WTC11 (cell line): Measurements from ENCODE around the gene FGB. TPM values are rescaled to one million over a fixed set of nuclear protein-coding genes. Genes with fewer than 3 reads are reported as not detected.

ENCODE experiments used
- IRF1 ChIP-seq: sonication (generic); formaldehyde crosslinking; IDR thresholded peaks from 2 replicates; pipeline ENCODE4 v1.8.0; 2023; ENCODE audit warnings: missing genetic modification reagents
- IRF2 ChIP-seq: sonication (generic); formaldehyde crosslinking; IDR thresholded peaks from 2 replicates; pipeline ENCODE4 v1.8.0; 2022; ENCODE audit warnings: low read depth, missing genetic modification reagents, borderline replicate concordance
- JAZF1 ChIP-seq: fragments of 250-450 bp; sonication (Bioruptor Pico); IDR thresholded peaks from 2 replicates; pipeline ENCODE4 v1.9.0; 2021; ENCODE audit warnings: moderate library complexity, mild to moderate bottlenecking, inconsistent platforms
- JUN ChIP-seq: sonication (generic); formaldehyde crosslinking; IDR thresholded peaks from 2 replicates; pipeline ENCODE4 v1.8.0; 2023; ENCODE audit warnings: mild to moderate bottlenecking, missing genetic modification reagents
- MAX ChIP-seq: sonication (generic); formaldehyde crosslinking; IDR thresholded peaks from 2 replicates; pipeline ENCODE4 v1.8.0; 2022; ENCODE audit warnings: mild to moderate bottlenecking, missing genetic modification reagents
- NR1H2 ChIP-seq: sonication (generic); formaldehyde crosslinking; IDR thresholded peaks from 2 replicates; pipeline ENCODE4 v1.9.0; 2021; ENCODE audit warnings: mild to moderate bottlenecking, moderate library complexity, missing genetic modification reagents
- TP53 ChIP-seq: sonication (generic); formaldehyde crosslinking; IDR thresholded peaks from 2 replicates; pipeline ENCODE4 v1.8.1; 2023; ENCODE audit warnings: mild to moderate bottlenecking, missing genetic modification reagents
- total RNA-seq: library from RNA; stranded (reverse); gene quantifications from 3 replicates; pipeline ENCODE4 v1.2.3, GENCODE V29; 2021

FGB gene
- total RNA-seq, 1 experiment from 2014 or later: 2.3 TPM

- TF ChIP-seq NR1H2 (CRISPR knock-in tag): no peak
- no peak for TF ChIP-seq IRF2 (CRISPR knock-in tag)
- TF ChIP-seq JAZF1 (CRISPR knock-in tag): no peak
- TF ChIP-seq TP53 (CRISPR knock-in tag): no peak
- no peak for TF ChIP-seq IRF1 (CRISPR knock-in tag)
- TF ChIP-seq JUN: no peak
- TF ChIP-seq MAX: no peak
Observed at GRCh38 chr4:154620111-154620510, 57.3 kb downstream of the FGB start (continued).

Other genes with a start within 250 kb of the FGB start
- 1.3 to 1.9 TPM (median 1.4 TPM) in 3 replicates for gene DCHS2, start 71.2 kb upstream of the FGB start, total RNA-seq
- 76.3 to 84.8 TPM (median 78.3 TPM) in 3 replicates for gene PLRG1, start 12.6 kb upstream of the FGB start, total RNA-seq
- 3.2 to 5.9 TPM (median 3.4 TPM) in 3 replicates for gene FGA, start 27.7 kb downstream of the FGB start, total RNA-seq
- gene FGG, start 49.6 kb downstream of the FGB start, total RNA-seq: 2.3 to 3.0 TPM (median 2.4 TPM) in 3 replicates
- 33.0 to 37.7 TPM (median 34.5 TPM) in 3 replicates for gene LRAT, start 181.0 kb downstream of the FGB start, total RNA-seq
- gene RBM46, start 218.3 kb downstream of the FGB start, total RNA-seq: 3.3 to 4.6 TPM (median 4.2 TPM) in 3 replicates